Smooth muscle cell (in vitro differentiated cells): ENCODE data around the gene SIGLECL1. TPM values are rescaled to one million over a fixed set of nuclear protein-coding genes. Genes with fewer than 3 reads are reported as not detected.

Experiments
- DNase-seq: peaks from one replicate; lab custom pipeline; 2025; ENCODE audit not compliant: unreplicated experiment; lab: John Stamatoyannopoulos, UW
- H2AFZ ChIP-seq: fragments of 200-600 bp; sonication (generic); 2 replicates; pipeline ENCODE4 v1.6.0; 2016; ENCODE audit warnings: antibody characterized with exemption, low read depth, mild to moderate bottlenecking
- H3F3A ChIP-seq: fragments of 200-600 bp; sonication (generic); 2 replicates; pipeline ENCODE4 v1.6.0; 2017; ENCODE audit warnings: antibody characterized with exemption, low read depth
- H3K27ac ChIP-seq: fragments of 200-600 bp; sonication (generic); 2 replicates; pipeline ENCODE4 v1.5.1; 2016; ENCODE audit warnings: low read depth, mild to moderate bottlenecking
- H3K27me3 ChIP-seq: fragments of 200-600 bp; sonication (generic); 2 replicates; pipeline ENCODE4 v1.6.1; 2016; ENCODE audit warnings: low read depth, mild to moderate bottlenecking
- H3K36me3 ChIP-seq: fragments of 200-600 bp; sonication (generic); 2 replicates; pipeline ENCODE4 v1.5.1; 2016; ENCODE audit warnings: low read depth
- H3K4me1 ChIP-seq: fragments of 200-600 bp; sonication (generic); 2 replicates; pipeline ENCODE4 v1.5.1; 2016; ENCODE audit warnings: low read depth
- H3K4me2 ChIP-seq: fragments of 200-600 bp; sonication (generic); 2 replicates; pipeline ENCODE4 v1.6.0; 2016; ENCODE audit warnings: mild to moderate bottlenecking
- H3K4me3 ChIP-seq: fragments of 200-600 bp; sonication (generic); 2 replicates; pipeline ENCODE4 v1.5.1; 2016; ENCODE audit warnings: mild to moderate bottlenecking
- H3K79me2 ChIP-seq: fragments of 200-600 bp; sonication (generic); 2 replicates; pipeline ENCODE4 v1.6.0; 2016; ENCODE audit warnings: low read depth, mild to moderate bottlenecking
- H3K9ac ChIP-seq: fragments of 200-600 bp; sonication (generic); 2 replicates; pipeline ENCODE4 v1.6.0; 2016; ENCODE audit warnings: low read depth
- H3K9me3 ChIP-seq: fragments of 200-600 bp; sonication (generic); replicated peaks from 2 replicates; pipeline ENCODE4 v1.5.1; 2016; ENCODE audit warnings: low read depth
- H4K20me1 ChIP-seq: fragments of 200-600 bp; sonication (generic); 2 replicates; pipeline ENCODE4 v1.6.0; 2016; ENCODE audit warnings: low read depth
- WGBS: methylation state at CpG from one replicate; pipeline ENCODE4 v1.1.7; 2016; ENCODE audit warnings: low lambda C conversion rate; 5-methylcytosine and 5-hydroxymethylcytosine counted together
- polyA plus RNA-seq: library from polyadenylated mRNA; unstranded; fragments of >200 nt; fragmentation: Nextera tagmentation; extraction: Ambion mirVana; gene quantifications from 2 replicates; pipeline ENCODE4 v1.2.1, GENCODE V29; 2016
- total RNA-seq: library from RNA; depleted of rRNA; stranded (reverse); fragments of >200 nt; gene quantifications from 2 replicates; pipeline ENCODE4 v1.2.3, GENCODE V29; 2014
- TF ChIP-seq, protein P1 (sequence below): fragments of 200-600 bp; sonication (generic); IDR thresholded peaks from 2 replicates; pipeline ENCODE4 v1.5.1; 2017; ENCODE audit warnings: borderline replicate concordance, mild to moderate bottlenecking, antibody characterized with exemption; ENCODE audit not compliant: insufficient read depth, poor library complexity, severe bottlenecking

Gene SIGLECL1
- total and polyA plus RNA-seq, 2 experiments from 2014 or later = not detected

DNA sequence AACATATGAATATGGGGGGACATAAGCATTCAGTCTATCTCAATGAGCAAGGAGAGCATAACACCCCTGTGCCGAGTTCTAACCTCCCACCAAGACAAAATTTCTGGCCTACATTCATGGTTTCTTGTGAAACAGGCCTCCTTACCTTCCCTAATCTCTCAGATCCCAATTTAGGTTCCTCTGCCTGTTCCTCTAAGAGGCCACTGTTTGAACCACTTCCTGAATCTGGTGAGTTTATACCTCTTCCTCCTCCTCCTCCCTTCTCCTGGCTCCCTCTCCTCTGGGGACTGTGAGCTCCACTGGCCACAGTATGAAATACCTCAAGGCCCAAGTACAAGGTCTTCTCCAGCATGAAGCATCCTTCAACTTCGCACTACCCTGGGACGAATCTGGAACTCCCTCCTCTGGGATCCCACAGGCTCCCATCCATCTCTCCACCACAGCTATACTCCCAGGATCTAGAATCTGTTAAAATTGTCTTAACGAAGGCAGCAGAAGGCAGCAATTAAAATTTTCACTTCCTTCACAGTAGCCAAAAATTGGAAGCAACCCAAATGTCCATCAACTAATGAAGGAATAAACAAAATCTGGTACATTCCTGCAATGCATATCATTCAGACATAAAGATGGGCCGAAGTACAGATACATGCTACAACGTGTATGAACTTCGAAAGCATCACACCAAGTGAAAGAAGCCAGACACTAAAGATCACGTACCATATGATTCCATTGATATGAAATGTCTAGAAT lies 7.8 kb upstream of the SIGLECL1 start:
- Histone ChIP-seq H3F3A (no peaks in the 10 kb centered on the region), H2AFZ (no peak overlapping the region), H3K9me3 (no peaks in the 10 kb centered on the region), H4K20me1 (no peaks in the 10 kb centered on the region), H3K4me2 (no peak overlapping the region), H3K4me3 (no peak overlapping the region), H3K9ac (no peak overlapping the region), H3K27ac (no peak overlapping the region), H3K79me2 (no peaks in the 10 kb centered on the region), H3K4me1 (no peaks in the 10 kb centered on the region), H3K36me3 (no peaks in the 10 kb centered on the region), H3K27me3 (no peaks in the 10 kb centered on the region)
- DNase-seq = no peak
- TF ChIP-seq, protein P1, sequence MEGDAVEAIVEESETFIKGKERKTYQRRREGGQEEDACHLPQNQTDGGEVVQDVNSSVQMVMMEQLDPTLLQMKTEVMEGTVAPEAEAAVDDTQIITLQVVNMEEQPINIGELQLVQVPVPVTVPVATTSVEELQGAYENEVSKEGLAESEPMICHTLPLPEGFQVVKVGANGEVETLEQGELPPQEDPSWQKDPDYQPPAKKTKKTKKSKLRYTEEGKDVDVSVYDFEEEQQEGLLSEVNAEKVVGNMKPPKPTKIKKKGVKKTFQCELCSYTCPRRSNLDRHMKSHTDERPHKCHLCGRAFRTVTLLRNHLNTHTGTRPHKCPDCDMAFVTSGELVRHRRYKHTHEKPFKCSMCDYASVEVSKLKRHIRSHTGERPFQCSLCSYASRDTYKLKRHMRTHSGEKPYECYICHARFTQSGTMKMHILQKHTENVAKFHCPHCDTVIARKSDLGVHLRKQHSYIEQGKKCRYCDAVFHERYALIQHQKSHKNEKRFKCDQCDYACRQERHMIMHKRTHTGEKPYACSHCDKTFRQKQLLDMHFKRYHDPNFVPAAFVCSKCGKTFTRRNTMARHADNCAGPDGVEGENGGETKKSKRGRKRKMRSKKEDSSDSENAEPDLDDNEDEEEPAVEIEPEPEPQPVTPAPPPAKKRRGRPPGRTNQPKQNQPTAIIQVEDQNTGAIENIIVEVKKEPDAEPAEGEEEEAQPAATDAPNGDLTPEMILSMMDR = no peak
- 79% methylated on average over 8 of the region's 8 CpGs for WGBS

DNA sequence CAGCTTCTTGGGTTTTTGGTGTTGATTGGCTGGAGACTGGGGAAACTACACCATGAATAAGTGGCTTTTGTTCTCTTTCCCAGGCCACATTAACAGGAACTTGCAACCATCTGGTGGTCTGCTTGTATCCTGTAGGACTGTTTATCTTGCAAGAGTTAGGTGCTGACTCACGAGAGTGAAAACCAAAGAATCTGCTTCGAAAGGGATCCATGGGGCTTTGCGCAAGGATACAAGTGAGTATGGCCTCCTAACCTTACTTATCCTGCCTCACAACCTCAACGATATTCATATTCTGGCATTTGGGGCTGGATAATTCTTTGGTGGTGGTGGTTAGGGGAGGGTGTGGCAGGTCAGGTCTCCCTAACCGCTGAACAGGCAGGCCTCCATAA lies 4.7 kb upstream of the SIGLECL1 start:
- DNase-seq = no peak
- Histone ChIP-seq H3K9me3 (no peaks in the 10 kb centered on the region), H3K4me3 (no peak overlapping the region), H2AFZ (no peak overlapping the region), H3K27me3 (no peaks in the 10 kb centered on the region), H3K4me1 (no peaks in the 10 kb centered on the region), H3K9ac (no peak overlapping the region), H3K27ac (no peak overlapping the region), H3F3A (no peaks in the 10 kb centered on the region), H3K4me2 (no peak overlapping the region), H3K79me2 (no peaks in the 10 kb centered on the region), H4K20me1 (no peaks in the 10 kb centered on the region), H3K36me3 (no peaks in the 10 kb centered on the region)
- TF ChIP-seq, protein P1 = no peak
- 73% methylated on average over 5 of the region's 5 CpGs for WGBS

DNA sequence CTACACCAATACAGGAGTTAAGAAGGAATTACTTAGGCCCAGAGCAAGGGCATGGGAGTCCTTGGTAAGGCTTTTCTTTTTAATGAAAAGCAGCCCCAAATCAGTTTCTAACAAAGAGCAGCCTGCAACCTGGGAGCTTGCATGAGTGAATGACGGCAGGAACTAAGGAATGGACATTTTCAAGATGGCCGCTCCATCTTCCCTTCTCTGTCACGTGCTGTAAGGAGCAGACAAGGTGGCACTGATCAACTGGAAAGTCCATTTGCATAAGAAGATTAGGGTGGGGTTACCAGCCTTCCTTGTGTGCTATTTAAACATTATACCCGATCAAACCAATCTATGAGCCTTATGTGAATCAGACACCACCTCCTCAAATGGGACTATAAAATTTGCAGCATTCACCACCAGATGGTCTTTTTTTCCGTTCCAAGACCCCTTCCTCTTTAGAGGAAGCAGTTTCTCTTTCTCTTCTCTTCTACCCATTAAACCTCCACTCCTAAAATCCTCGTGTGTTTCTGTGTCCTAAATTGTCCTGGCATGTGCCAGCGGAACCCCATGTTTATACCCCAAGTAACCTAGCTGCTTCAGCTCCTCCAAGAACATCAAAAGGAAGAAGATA lies 2.8 kb upstream of the SIGLECL1 start:
- 77% methylated on average over 7 of the region's 7 CpGs for WGBS
- TF ChIP-seq, protein P1 = no peak
- DNase-seq = no peak
- Histone ChIP-seq H3K79me2 (no peaks in the 10 kb centered on the region), H3F3A (no peaks in the 10 kb centered on the region), H3K4me2 (no peak overlapping the region), H4K20me1 (no peaks in the 10 kb centered on the region), H3K36me3 (no peaks in the 10 kb centered on the region), H2AFZ (no peak overlapping the region), H3K27ac (no peak overlapping the region), H3K4me3 (no peak overlapping the region), H3K4me1 (no peaks in the 10 kb centered on the region), H3K9me3 (no peaks in the 10 kb centered on the region), H3K27me3 (no peaks in the 10 kb centered on the region), H3K9ac (no peak overlapping the region)

DNA sequence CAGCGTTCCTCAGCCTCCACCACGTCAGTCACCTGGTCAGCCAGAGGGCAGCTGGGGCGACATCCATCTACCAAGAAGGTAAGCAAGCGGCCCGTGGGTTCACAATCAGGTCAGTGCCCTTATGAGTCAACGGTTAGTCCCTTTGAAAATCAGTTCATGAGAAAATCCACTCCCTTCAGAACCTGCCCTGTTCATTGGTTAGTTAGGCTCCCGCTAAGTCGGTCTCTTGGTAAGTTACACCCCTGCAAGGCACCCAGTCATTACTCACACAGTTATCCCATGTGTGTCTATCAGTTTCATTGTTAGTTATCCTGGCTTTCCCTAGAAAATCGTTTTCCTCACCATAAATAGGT lies 564 bp downstream of the SIGLECL1 start:
- H3F3A ChIP-seq = no peaks in the 10 kb centered on the region
- TF ChIP-seq, protein P1 = no peak
- H3K9me3 ChIP-seq = no peaks in the 10 kb centered on the region
- WGBS = 90% methylated on average over 9 of the region's 9 CpGs
- H3K4me1 ChIP-seq = no peaks in the 10 kb centered on the region
- no peaks in the 10 kb centered on the region for H3K36me3 ChIP-seq
- no peak overlapping the region for H3K4me2 ChIP-seq
- H3K27ac ChIP-seq = no peak overlapping the region
- H3K27me3 ChIP-seq = no peaks in the 10 kb centered on the region
- H3K79me2 ChIP-seq = no peaks in the 10 kb centered on the region
- H2AFZ ChIP-seq = no peak overlapping the region
- no peaks in the 10 kb centered on the region for H4K20me1 ChIP-seq
- H3K9ac ChIP-seq = no peak overlapping the region
- DNase-seq = no peak
- no peak overlapping the region for H3K4me3 ChIP-seq
